HUDEP-2 (cell line): ENCODE data around the gene PIEZO1.

Experiments
- DNase-seq, 76 experiments: peaks; one replicate each; lab custom pipeline; 2025; ENCODE audit not compliant: unreplicated experiment in 76 of 76; lab: John Stamatoyannopoulos, UW

Gene PIEZO1

GRCh38 chr16:88738151-88739084, 46.6 kb downstream of the PIEZO1 start:
- DNase-seq, result no peak

GRCh38 chr16:88737298-88738150, 47.5 kb downstream of the PIEZO1 start:
- peak in 68 of 76 experiments; percentile 4 to 80 (median 61) for DNase-seq

DNA sequence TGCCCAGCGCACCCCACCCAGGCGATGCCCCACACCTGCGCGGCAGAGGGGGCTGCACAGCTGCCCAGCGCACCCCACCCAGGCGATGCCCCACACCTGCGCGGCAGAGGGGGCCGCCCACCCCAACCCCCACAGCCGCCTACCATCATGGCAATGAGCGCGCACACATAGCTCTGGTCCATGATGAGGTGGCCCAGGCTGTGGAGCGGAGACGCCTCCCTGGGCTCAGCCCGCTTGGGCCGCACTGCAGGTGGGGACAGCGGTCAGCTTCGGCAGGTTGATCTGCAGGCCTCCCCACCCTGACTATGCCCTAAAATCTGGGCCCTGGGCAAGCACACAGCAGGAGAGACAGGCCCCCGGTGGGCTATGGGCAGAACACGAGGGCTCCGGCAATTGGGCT, 48.5 kb downstream of the PIEZO1 start:
- DNase-seq, result no peak

DNA sequence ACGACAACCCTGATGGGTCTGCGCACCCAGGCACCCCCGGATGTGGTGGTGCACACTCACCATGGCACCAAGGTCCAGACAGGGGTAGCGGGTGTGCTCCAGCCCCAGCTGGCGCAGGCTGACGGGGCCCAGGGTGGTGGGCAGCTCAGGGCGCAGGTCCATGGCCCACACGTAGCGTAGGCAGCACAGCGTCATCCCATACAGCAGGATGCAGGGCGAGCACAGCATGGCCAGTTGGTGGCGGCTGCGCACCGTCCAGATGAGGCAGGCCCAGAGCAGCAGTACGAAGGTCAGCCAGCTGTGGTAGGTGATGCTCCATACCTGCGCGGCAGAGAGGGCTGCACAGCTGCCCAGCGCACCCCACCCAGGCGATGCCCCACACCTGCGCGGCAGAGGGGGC, 48.9 kb downstream of the PIEZO1 start:
- DNase-seq, result no peak

DNA sequence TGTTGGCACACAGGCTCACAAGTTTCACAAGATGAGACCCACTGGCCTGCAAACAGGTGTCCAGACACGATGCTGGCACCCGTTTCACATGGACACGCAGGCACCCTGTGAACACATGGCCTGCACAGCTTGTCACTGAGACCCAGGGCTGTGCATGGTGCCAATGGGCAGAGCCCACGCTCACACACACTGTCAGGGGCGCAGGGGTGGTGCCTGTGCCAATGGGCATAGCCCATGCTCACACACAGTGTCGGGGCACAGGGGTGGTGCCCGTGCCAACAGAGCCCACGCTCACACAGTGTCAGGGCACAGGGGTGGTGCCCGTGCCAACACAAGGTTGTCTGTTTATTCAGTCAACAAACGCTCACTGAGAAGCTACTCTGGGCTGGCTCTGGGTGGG, 49.4 kb downstream of the PIEZO1 start:
- no peak for DNase-seq

- no peak for DNase-seq
Measured at GRCh38 chr16:88735121-88735520, 49.9 kb downstream of the PIEZO1 start.

- DNase-seq, result no peak
Measured at GRCh38 chr16:88734361-88734728, 50.7 kb downstream of the PIEZO1 start.

- no peak for DNase-seq
Measured at GRCh38 chr16:88733630-88734360, 51.2 kb downstream of the PIEZO1 start.

DNA sequence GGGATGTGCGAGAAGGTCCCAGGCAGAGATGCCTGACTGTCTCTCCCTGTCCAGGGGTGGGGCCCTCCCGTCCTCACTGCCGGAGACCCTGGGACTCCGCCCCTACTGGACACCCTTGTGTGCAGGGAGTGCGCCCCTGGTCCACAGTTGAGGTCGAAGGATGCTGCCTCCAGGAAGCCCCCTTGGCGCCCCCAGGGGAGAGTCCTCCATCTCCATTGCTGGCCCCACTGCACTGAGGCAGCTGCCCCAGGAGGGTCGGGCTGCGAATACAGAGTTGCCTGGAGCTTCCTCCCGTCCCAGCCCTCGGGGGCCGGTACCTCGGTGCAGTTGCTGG, 52.1 kb downstream of the PIEZO1 start:
- DNase-seq, result no peak

DNA sequence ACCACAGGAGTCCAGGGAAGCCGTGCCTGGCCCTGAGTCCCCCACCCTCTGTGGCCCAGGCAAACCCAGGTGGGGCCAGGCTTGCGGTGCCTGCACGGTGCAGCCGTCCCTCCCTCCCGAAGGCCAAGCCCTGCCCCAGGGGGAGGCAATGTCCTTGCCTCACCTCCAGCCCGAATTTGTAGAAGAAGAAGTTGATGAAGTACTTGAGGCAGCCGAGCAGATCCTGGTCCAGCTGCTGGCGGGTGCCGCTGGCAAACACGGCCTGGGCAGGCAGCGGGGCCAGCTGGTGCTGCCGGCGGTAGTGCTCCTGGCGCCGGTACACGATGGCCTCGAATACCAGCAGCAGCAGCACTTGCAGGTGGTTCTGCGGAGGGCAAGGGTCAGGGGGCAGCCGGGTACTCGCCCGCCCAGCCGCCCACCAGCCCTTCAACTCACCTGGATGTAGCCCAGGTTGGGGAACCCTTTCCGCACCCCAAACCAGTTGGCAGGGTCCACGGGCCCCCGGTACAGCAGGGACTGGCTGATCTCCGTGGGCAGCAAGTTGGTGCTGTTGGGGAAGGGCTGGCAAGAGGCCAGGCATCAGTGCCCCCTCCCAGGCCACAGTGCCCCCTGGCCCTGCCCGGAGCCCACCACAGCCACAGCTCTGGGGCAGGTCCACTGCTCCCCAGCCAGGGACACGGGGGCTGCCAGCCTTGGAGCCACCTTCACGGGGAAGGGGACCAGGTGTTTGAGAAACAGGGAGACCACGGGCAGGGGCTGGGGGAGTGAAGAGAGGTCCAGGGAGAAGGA, 52.7 kb downstream of the PIEZO1 start:
- DNase-seq, result no peak

DNA sequence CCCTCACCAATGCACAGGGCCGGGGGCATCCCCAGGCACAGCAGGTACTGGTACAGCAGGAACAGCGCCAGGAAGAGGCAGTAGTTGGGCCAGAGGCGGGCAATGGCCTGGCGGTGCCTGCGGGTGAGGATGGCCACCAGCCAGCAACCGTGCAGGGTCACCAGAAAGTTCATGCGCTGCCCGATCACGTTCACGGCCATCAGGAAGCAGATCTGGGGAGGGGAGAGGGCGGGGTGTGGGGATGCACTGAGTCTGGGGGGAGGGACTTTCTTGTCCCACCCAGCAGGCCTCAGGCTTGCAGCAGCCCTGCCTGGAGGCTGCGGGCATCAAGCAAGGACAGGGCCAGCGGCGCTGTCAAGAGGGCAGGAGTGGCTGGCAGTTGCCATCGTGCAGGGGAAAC, 53.3 kb downstream of the PIEZO1 start:
- peak in 38 of 76 experiments; percentile 8 to 66 (median 28) for DNase-seq

GRCh38 chr16:88730632-88731607, 54.1 kb downstream of the PIEZO1 start:
- DNase-seq, result no peak

DNA sequence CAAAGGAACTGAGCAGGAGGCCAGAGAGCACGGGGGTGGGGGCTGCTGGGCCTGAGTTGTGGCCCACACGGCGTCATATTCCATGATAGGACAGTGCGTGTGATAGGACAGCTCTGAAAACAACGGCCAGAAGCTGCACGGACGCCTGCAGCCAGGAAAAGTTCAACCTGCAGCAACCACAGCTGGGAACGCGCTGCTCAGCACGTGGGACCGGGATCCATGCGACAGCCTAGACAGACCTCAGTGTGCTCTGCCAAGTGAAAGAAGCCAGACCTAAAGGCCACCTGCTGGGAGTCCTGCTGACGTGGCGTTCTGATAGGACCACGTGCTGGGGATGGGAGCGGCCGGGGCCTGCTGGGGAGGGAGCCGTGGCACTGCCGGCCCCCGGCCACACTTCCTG, 57.1 kb downstream of the PIEZO1 start:
- DNase-seq, result no peak

- no peak for DNase-seq
Measured at GRCh38 chr16:88726981-88727380, 58.0 kb downstream of the PIEZO1 start.

- no peak for DNase-seq
Measured at GRCh38 chr16:88726408-88726749, 58.6 kb downstream of the PIEZO1 start.

- DNase-seq, result no peak
Measured at GRCh38 chr16:88725609-88726407, 59.2 kb downstream of the PIEZO1 start.

- DNase-seq, result no peak
Measured at GRCh38 chr16:88724855-88725555, 60.0 kb downstream of the PIEZO1 start.

DNA sequence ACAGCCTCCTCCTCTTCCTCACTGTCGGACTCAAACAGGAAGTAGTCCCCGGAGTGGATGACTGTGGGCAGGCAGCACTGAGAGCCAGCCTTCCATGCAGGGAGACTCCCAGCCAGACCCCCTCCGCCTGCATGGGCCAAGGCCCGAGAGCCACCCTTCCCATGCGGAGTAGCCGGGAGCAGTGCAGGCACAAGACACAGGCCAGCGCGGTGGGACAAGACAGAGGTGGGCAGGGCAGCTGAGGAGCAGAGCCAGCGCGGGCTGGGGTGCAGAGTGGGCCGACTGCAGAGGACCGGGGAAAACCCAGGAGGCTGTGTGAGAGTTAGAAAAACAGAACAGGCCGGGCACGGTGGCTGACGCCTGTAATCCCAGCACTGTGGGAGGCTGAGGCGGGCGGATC, 61.1 kb downstream of the PIEZO1 start:
- no peak for DNase-seq
